Activated CD8-positive, alpha-beta memory T cell treated with anti-CD3 and anti-CD28 coated beads, Interleukin-2, amount 50 U/mL, for 4 hours (primary cell): ENCODE results near the gene CD1B.
"Not testable (repeated sequence)": the region's sequence is repeated elsewhere in the genome, so short reads cannot be mapped to it uniquely, and the experiment has no call there.

Experiments used
- DNase-seq: peaks from one replicate; pipeline ENCODE4 v3.0.0-alpha.2; 2020

CD1B gene

DNA sequence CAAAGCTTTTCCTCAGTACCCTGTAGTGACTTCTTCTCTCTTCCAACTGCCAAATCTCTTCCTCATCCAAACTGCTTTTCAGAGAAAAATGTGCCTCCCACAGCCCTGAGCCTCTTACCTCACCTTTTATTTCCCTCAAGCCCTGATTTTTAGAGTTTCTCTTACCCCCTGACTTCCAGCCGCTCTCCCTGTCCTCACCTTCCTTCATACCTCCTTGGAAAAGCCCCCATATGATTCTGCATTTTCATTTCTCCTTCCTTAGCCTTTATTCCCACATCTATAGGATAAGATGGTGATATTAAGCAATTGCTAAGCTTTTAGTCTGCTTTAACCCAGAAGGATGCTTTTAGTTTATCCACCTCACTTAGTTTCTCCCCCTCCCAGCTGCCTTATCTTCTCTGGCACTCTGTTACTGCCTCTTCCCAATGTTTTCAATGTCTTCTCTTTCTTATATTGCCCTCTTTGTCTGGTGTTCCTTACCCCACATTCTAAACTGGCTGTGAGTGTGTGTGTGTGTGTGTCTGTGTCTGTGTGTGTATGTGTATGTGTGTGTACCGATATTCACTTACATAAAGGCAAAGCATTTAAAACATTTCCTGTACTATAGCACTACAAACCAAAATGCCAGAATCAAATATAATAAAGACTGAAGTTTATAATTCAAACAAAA is at the start of gene CD1B:
Gene CD1B (minus strand): TSS at position 51 of the 670 bp plus-strand sequence. CDS start 108 bp downstream, outside the sequence.
- no peak for DNase-seq

DNA sequence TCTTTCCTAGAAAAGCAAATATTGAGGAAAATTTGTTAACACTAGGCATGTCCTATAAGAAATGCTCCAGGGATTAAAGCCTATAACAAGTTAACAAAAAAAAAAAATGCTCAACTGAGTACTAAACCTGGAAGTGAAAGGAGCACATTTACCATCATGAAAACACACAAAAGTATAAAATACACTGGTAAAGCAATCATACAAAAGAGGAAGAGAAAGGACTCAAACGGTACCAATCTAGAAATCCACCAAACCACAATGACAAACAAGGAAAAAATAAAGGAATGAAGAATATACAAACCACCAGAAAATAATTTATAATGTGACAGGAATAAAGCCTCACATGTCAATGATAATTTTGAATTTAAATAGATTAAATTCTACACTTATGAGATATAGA is 43.5 kb upstream of the CD1B start:
- DNase-seq, result no peak

GRCh38 chr1:158374101-158374500 is 42.8 kb upstream of the CD1B start:
- DNase-seq, result not testable (repeated sequence)

GRCh38 chr1:158371188-158371953 is 40.0 kb upstream of the CD1B start:
- no peak for DNase-seq

GRCh38 chr1:158366783-158367182 is 35.5 kb upstream of the CD1B start:
- no peak for DNase-seq

DNA sequence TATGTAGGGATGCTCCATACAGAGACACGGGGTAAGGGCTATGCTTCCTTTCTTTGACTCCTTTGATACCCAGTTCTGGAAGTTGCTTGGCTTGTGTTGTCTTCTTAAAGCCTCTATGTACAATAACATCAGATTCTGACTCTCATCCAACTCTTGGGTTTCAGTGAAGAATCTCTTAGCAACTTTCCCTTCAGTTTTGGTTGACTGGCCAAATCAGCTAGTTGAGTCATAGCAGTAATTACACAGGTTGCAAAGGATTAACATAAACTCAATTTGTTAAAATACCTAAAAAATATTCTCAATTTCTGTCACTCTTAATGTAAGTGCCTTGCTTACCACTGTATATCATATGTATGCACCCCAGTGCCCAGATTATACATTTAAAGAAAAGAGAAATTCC is 31.6 kb upstream of the CD1B start:
- no peak for DNase-seq

- no peak for DNase-seq
Observed at GRCh38 chr1:158362482-158362881, 31.2 kb upstream of the CD1B start.

- DNase-seq, result no peak
Observed at GRCh38 chr1:158357441-158357840, 26.1 kb upstream of the CD1B start.

- no peak for DNase-seq
Observed at GRCh38 chr1:158356616-158357015, 25.3 kb upstream of the CD1B start.

DNA sequence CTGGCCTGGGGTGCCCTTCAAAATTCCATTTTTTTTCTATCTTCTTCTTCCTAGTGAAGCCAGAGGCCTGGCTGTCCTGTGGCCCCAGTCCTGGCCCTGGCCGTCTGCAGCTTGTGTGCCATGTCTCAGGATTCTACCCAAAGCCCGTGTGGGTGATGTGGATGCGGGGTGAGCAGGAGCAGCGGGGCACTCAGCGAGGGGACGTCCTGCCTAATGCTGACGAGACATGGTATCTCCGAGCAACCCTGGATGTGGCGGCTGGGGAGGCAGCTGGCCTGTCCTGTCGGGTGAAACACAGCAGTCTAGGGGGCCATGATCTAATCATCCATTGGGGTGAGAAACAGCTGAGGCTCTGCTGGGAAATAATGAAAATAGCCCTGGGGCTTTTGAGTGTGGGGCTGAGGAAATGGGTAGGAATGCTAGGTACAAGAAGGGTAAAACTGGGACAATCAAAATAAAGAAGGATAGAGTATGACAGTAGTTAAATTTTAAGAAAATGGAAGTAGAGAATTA is 24.5 kb upstream of the CD1B start:
- no peak for DNase-seq

- DNase-seq, result no peak
Observed at GRCh38 chr1:158354255-158354654, 22.9 kb upstream of the CD1B start.

GRCh38 chr1:158353303-158354075 is 22.2 kb upstream of the CD1B start, which contains the start of gene CD1E:
Gene CD1E, plus strand, starts transcription at chr1:158353894. Its CDS starts 95 bp downstream, at chr1:158353989.
- no peak for DNase-seq

DNA sequence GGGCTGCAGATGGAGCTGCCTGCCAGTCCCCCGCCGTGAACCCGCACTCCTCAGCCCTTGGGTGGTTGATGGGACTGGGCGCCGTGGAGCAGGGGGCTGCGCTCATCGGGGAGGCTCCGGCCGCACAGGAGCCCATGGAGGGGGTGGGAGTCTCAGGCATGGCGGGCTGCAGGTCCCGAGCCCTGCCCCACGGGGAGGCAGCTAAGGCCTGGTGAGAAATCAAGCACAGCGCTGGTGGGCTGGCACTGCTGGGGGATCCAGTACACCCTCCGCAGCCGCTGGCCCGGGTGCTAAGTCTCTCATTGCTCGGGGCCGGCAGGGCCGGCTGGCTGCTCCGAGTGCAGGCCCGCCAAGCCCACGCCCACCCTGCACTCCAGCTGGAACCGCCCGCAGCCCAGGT is 17.6 kb upstream of the CD1B start:
- not testable (repeated sequence) for DNase-seq

DNA sequence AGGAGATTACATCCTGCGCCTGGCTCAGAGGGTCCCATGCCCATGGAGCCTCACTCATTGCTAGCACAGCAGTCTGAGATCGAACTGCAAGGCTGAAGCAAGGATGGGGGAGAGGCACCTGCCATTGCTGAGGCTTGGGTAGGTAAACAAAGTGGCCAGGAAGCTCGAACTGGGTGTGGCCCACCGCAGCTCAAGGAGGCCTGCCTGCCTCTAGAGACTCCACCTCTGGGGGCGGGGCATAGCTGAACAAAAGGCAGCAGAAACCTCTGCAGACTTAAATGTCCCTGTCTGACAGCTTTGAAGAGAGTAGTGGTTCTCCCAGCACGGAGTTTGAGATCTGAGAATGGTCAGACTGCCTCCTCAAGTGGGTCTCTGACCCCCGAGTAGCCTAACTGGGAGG is 5.1 kb upstream of the CD1B start:
- DNase-seq, result not testable (repeated sequence)

GRCh38 chr1:158335213-158335532 is 3.8 kb upstream of the CD1B start:
- no peak for DNase-seq

DNA sequence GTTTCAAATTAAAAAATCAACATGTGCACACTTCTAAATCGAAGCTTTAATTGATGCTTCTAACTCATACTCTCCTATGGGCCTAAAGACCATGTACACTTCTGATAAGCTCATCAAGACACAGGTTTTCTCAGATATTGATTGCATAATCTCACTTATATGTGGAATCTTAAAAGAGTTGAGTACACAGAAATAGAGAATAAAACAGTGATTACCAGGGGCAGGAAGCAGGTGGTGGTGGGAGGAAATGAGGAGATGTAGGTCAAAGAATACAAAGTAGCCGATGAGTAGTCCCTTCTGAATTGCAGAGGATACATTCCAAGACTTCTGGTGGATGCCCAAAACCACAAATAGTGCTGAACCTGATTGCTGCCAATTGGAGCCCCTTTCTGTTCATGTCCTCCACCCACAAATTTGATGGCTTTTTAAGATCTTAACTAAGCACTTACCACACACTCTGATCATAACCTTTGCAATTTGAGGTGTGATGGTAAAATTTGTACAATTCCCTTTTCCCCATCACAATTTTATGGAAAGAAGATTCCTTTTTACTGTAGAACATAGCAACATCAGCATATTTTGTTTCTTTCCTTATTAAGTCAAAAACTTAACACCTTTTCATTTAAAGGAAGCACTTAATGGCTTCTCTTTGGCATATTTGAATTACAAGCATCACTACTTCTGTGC is 3.3 kb upstream of the CD1B start:
- no peak for DNase-seq

DNA sequence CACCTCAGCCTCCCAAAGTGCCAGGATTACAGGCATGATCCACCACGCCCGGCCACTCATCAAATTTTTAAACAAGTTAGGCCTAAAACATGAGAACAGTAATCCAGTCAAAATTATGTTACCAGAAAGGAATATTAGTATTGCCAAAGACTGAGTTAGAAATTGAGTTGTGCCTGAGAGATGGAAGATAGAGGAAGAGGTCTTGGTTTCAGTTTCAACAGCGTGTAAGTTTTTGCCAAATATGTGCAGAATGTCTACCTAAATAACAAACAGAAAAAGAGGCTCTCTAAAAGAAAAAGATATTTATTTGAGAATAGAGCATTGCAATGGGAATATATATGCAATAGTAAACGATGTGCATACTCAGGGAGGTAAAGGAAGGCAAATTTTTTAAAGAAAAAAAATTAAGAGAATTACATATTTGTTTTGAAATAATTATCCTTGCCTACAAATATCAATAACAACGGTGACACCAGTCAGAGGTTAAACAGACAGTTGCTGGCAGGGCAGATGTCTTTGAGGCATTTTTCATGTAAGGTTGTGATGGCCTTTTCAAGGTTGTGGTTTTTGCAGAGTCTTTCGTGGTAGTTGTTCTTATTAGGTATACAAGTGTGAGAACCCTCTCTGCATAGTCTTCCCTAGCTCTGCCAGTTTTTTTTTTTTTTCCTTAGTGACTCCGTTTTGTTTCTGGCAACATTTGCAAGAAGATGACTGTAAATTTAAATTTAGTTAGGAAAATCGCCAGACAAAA is 2.2 kb upstream of the CD1B start:
- DNase-seq, result no peak

- no peak for DNase-seq
Observed at GRCh38 chr1:158331106-158331425, 265 bp downstream of the CD1B start.

- DNase-seq, result no peak
Observed at GRCh38 chr1:158330391-158331105, 783 bp downstream of the CD1B start.

DNA sequence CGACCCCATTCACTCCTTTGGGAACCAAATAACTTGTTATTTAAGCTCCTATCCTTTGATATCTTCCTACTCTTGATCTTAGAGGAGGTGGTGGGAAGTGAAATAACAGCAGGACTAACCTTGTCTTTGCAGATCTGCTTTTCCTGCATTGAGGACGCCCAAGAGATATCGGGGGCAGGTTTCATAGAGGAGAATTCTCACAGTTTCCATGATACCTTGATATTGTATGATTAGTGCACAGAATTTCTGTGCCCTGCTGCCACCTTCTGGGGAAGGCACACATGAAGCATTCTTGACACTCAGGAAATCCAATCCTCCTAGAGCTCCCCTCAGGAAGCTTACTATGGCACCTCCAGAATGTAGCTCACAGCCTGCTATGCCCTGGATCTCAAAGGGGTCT is 1.6 kb downstream of the CD1B start:
- no peak for DNase-seq

DNA sequence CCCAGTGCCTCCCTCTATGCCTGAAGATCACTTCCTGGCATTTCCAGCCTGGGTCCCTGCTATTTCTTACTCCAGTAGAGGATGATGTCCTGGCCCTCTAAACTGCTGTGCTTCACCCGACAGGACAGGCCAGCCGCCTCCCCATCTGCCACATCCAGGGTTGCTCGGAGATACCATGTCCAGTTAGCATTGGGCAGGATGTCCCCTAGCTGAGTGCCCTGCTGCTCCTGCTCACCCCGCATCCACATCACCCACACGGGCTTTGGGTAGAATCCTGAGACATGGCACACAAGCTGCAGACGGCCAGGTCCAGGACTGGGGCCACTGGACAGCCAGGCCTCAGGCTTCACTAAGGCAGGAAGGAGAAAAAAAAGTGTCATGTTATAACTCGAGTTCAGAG is 2.0 kb downstream of the CD1B start:
- DNase-seq, result no peak

- no peak for DNase-seq
Observed at GRCh38 chr1:158328426-158328825, 2.9 kb downstream of the CD1B start.
